ENCODE results near the gene LARP1.

LARP1 gene

DNA sequence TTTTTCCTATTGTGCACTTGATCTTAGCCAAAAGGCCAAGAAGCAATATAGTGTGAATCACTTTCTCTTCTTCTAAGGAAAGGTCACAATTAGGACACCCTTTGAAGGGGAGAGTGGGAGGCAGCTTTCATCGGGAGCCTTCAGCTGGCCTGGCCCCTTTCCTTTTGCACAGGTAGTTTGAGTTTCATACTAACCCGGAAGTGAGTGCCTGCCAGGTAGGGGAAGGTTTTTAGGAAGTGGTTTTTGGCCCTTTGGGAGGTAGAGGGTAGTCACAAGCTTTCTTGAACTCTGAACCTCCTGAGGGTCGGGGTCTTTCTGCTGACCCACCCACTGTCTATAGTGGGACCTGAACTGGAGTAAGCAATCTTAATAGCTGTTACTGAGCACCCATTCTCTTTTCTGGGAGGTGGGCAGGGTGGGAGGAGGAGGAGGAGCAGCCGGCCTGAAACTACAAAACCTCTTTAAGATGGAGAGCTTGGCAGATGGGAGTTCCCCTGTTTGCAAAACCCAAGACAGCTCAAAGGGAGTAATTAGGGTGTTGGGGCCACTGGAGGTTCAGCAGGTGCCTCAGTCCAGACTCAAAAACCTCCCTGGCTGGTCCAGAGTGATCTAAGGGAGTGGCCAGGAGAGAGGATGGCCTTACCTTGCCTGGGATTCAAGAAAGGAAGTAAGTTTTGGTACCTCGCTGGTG lies 6.0 kb downstream of the LARP1 start:
- no peak for DNase-seq (ENCODE audit: low read depth in 2 of 2)

GRCh38 chr5:154762261-154762660 lies 7.1 kb downstream of the LARP1 start:
- no peak for DNase-seq (ENCODE audit: low read depth in 2 of 2)

GRCh38 chr5:154762700-154763099 lies 7.5 kb downstream of the LARP1 start:
- DNase-seq (ENCODE audit: low read depth in 2 of 2) = no peak

DNA sequence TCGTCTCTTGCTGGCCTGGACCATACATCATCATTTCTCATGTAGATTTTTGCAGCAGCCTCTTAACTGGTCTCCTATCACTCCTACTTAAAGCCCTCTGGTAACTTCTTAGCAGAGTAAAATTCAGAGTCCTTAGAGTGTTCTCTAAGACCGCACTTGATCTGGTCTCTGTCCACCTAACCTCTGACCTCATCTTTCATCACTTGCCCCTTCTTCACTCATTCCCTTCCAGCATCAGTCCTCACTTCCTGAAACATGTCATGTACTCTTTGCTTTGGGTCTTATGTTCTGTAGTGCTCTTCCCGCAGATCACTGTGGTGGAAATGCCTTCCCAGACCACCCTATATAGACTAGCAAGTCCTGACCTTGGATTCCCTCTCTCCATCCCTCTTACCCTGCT lies 9.8 kb downstream of the LARP1 start:
- no peak for DNase-seq (ENCODE audit: low read depth in 2 of 2)

- DNase-seq (ENCODE audit: low read depth in 2 of 2) = no peak
These were observed 10.3 kb downstream of the LARP1 start for GRCh38 chr5:154765396-154765925.

GRCh38 chr5:154766558-154767281 lies 11.5 kb downstream of the LARP1 start:
- DNase-seq (ENCODE audit: low read depth in 2 of 2) = no peak

DNA sequence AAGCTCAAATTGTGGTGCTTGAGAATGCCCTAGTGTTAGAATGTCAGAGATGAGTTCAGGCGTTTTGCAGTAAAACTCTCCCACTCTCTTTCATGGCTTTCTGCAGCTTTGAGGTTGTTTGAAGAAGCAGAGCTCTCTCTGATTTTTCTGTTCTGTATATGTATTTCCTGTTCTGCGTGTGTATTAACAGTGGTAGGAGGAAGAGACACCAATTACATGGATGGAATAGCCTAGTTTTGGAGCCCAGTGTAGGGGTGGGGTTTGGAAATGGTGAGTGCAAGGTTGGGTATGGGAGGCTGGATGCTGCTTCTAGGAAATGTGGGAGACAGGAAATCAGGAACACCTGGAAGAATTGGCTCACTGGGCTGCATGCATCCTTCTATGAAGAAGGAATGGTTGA lies 12.4 kb downstream of the LARP1 start:
- DNase-seq (ENCODE audit: low read depth in 2 of 2) = no peak

DNA sequence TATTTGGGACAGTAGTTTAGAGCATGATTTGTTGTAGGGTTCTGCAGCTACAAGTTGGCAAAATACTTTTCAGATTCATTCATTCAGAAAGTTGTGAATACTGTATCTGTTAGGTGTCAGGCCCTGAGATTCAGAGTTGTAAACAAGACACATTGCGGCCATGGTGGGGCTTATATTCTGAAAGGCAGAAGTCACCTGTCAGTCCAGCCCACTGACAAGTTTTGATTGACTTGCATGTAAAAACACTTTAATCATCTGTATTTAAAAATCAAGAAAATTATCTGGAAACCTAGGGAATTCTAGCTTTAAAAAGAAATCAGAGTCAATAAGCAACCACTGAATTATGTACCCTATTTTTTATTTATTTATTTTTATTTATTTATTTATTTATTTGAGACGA lies 13.0 kb downstream of the LARP1 start:
- DNase-seq (ENCODE audit: low read depth in 2 of 2) = no peak

GRCh38 chr5:154770111-154770510 lies 14.9 kb downstream of the LARP1 start:
- no peak for DNase-seq (ENCODE audit: low read depth in 2 of 2)

GRCh38 chr5:154771383-154771901 lies 16.3 kb downstream of the LARP1 start:
- no peak for DNase-seq (ENCODE audit: low read depth in 2 of 2)

GRCh38 chr5:154773326-154773725 lies 18.1 kb downstream of the LARP1 start:
- DNase-seq (ENCODE audit: low read depth in 2 of 2) = no peak

GRCh38 chr5:154776167-154776566 lies 21.0 kb downstream of the LARP1 start:
- DNase-seq (ENCODE audit: low read depth in 2 of 2) = no peak

DNA sequence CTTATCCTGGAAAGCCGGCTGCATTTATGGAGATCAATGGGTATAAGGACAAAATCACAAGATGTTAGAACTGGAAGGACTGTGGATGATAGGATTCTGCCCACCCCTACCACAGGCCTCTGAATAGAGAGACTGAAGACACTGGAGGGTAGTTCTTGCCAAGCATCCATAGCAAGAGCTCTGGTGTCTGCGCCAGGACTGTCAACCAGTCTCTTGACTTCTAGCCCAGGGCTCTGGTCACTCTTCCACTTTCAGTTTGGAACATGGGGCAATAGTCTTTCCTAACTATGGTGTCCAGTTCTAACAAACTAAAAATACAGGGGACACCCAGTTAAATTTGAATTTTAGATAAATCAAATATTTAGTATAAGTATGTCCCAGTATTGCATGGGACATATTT lies 23.4 kb downstream of the LARP1 start:
- no peak for DNase-seq (ENCODE audit: low read depth in 2 of 2)

- DNase-seq (ENCODE audit: low read depth in 2 of 2) = no peak
These were observed 23.9 kb downstream of the LARP1 start for GRCh38 chr5:154779105-154779504.

- no peak for DNase-seq (ENCODE audit: low read depth in 2 of 2)
These were observed 25.0 kb downstream of the LARP1 start for GRCh38 chr5:154780128-154780527.

DNA sequence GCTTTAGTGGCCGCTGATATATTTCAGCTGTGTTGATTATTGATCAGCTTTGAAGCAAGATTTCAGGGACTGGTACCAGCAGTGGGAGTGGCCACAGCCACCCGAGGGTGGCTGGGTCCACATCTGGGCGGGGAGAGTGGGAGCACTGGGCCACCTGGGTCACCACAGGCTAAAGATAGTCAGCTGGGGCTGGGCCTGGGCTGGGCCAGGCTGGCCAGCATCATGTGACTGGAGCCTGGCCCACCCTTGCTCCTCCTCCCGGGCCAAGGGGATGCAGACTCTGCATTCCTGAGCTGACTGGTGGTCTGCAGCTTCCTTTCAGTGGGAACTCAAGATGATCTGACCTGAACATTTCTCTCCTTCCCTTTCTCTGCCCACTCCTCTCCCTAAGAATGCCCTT lies 27.1 kb downstream of the LARP1 start:
- DNase-seq (ENCODE audit: low read depth in 2 of 2) = no peak

DNA sequence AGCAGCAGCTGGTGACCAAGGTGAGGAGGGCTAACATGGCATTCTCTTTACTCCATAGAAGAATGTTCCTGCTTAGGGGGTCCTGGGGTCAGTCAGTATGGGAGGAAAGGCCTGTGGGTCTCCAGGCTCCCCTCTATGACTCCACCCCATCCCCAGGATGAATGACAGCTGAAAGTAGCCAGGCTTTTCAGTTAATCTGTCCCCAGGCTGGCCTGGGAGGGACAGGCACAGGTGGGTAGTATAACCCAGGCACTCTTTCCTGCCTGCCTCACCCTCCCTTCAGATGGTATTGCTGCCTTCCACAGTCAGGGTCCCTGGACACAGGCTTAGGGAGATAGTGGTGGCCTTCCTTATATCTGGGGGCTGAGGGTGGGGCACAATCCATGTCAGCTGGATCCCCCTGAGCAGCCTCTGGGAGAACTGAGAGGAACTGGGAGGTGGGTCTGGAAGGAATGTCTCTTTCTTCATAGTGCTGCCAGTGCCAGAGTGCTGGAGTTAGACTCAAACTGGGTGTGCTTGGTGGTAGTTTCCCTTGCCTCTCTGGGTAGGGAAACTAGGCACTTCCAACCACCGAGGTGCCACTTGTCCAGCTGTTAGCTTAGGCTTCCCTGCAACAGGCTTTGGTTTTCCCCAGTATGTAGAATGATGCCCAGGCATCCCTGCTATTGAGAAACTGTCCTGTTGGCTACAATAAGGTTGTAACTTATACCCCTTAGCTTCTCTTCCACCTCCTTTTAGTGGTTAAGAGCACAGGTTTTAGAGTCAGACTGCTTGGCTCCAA lies 27.8 kb downstream of the LARP1 start:
- no peak for DNase-seq (ENCODE audit: low read depth in 2 of 2)

- no peak for DNase-seq (ENCODE audit: low read depth in 2 of 2)
These were observed 28.7 kb downstream of the LARP1 start for GRCh38 chr5:154783774-154784460.

GRCh38 chr5:154784856-154785255 lies 29.7 kb downstream of the LARP1 start:
- DNase-seq (ENCODE audit: low read depth in 2 of 2) = no peak

DNA sequence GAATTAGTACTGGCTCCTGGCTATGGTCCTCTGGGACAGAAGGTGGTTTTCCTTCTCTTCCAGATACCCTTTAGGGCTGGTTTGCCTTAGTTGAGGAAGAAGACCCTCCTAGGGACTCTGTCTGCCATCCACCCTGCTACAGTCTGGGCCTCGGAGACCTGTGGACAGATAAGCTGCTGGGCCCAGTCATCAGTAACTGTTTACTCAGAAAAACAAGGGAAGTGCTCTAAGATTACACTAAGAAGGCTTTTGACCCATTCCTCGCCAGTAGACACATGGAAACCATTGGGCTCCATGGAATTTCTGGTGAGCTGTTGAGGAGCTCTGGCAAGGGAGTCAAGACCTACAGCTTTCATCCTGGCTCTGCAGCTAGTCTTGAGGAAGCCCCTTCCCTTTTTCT lies 31.2 kb downstream of the LARP1 start:
- DNase-seq (ENCODE audit: low read depth in 2 of 2) = no peak

- no peak for DNase-seq (ENCODE audit: low read depth in 2 of 2)
These were observed 33.0 kb downstream of the LARP1 start for GRCh38 chr5:154788212-154788611.

GRCh38 chr5:154791535-154791934 lies 36.4 kb downstream of the LARP1 start:
- no peak for DNase-seq (ENCODE audit: low read depth in 2 of 2)

All from stimulated activated CD4-positive, alpha-beta T cell treated with anti-CD3 and anti-CD28 coated beads, Interleukin-15, amount 100 ng/mL, for 48 hours (primary cell).